Measurements from ENCODE around the gene HSD17B2.
"Not testable (repeated sequence)": the region's sequence is repeated elsewhere in the genome, so short reads cannot be mapped to it uniquely, and the experiment has no call there.

HSD17B2 gene

GRCh38 chr16:82093666-82094300, 58.7 kb downstream of the HSD17B2 start:
- Histone ChIP-seq H3K4me3 (ENCODE audit: extremely low read depth, insufficient read depth, low read length, poor library complexity, severe bottlenecking) (no peak overlapping the region), H3K4me1 (ENCODE audit: control insufficient read depth, insufficient read depth, low read length, poor library complexity, severe bottlenecking) (peaks cover 33% of the 10 kb centered on the region), H3K9me3 (ENCODE audit: control insufficient read depth, low read length) (no peaks in the 10 kb centered on the region), H3K36me3 (ENCODE audit: control insufficient read depth, insufficient read depth, low read length) (no peaks in the 10 kb centered on the region), H3K27ac (ENCODE audit: low read depth, low read length, severe bottlenecking) (no peak overlapping the region)

GRCh38 chr16:82094942-82095540, 60.0 kb downstream of the HSD17B2 start:
- H3K4me1 ChIP-seq (ENCODE audit: control insufficient read depth, insufficient read depth, low read length, poor library complexity, severe bottlenecking): peaks cover 33% of the 10 kb centered on the region
- no peak overlapping the region for H3K27ac ChIP-seq (ENCODE audit: low read depth, low read length, severe bottlenecking)
- no peak overlapping the region for H3K4me3 ChIP-seq (ENCODE audit: extremely low read depth, insufficient read depth, low read length, poor library complexity, severe bottlenecking)
- no peaks in the 10 kb centered on the region for H3K9me3 ChIP-seq (ENCODE audit: control insufficient read depth, low read length)
- WGBS, 2 experiments (ENCODE audit: insufficient coverage in 2 of 2): 50 to 54% methylated on average over 5 to 7 of the region's 8 CpGs
- no peaks in the 10 kb centered on the region for H3K36me3 ChIP-seq (ENCODE audit: control insufficient read depth, insufficient read depth, low read length)

GRCh38 chr16:82096641-82097040, 61.6 kb downstream of the HSD17B2 start:
- no peaks in the 10 kb centered on the region for H3K9me3 ChIP-seq (ENCODE audit: control insufficient read depth, low read length)
- WGBS, 2 experiments (ENCODE audit: insufficient coverage in 2 of 2): 100% methylated on average over 1 of the region's 3 CpGs
- no peak overlapping the region for H3K4me3 ChIP-seq (ENCODE audit: extremely low read depth, insufficient read depth, low read length, poor library complexity, severe bottlenecking)
- peaks cover 24% of the 10 kb centered on the region for H3K4me1 ChIP-seq (ENCODE audit: control insufficient read depth, insufficient read depth, low read length, poor library complexity, severe bottlenecking)
- no peak overlapping the region for H3K27ac ChIP-seq (ENCODE audit: low read depth, low read length, severe bottlenecking)
- H3K36me3 ChIP-seq (ENCODE audit: control insufficient read depth, insufficient read depth, low read length): no peaks in the 10 kb centered on the region

GRCh38 chr16:82105107-82105506, 70.1 kb downstream of the HSD17B2 start:
- Histone ChIP-seq H3K4me3 (ENCODE audit: extremely low read depth, insufficient read depth, low read length, poor library complexity, severe bottlenecking) (no peak overlapping the region), H3K36me3 (ENCODE audit: control insufficient read depth, insufficient read depth, low read length) (no peaks in the 10 kb centered on the region), H3K9me3 (ENCODE audit: control insufficient read depth, low read length) (no peaks in the 10 kb centered on the region), H3K27ac (ENCODE audit: low read depth, low read length, severe bottlenecking) (no peak overlapping the region), H3K4me1 (ENCODE audit: control insufficient read depth, insufficient read depth, low read length, poor library complexity, severe bottlenecking) (no peaks in the 10 kb centered on the region)
- WGBS, 2 experiments (ENCODE audit: insufficient coverage in 2 of 2): 86 to 95% methylated on average over 3 to 8 of the region's 8 CpGs

- WGBS, 2 experiments (ENCODE audit: insufficient coverage in 2 of 2): 75% methylated on average over 1 of the region's 2 CpGs; no CpG with 5 or more reads in 1 of the 2 experiments
- Histone ChIP-seq H3K4me1 (ENCODE audit: control insufficient read depth, insufficient read depth, low read length, poor library complexity, severe bottlenecking) (no peaks in the 10 kb centered on the region), H3K4me3 (ENCODE audit: extremely low read depth, insufficient read depth, low read length, poor library complexity, severe bottlenecking) (no peak overlapping the region), H3K36me3 (ENCODE audit: control insufficient read depth, insufficient read depth, low read length) (no peaks in the 10 kb centered on the region), H3K27ac (ENCODE audit: low read depth, low read length, severe bottlenecking) (no peak overlapping the region), H3K9me3 (ENCODE audit: control insufficient read depth, low read length) (no peaks in the 10 kb centered on the region)
Measured at GRCh38 chr16:82108100-82108499, 73.0 kb downstream of the HSD17B2 start.

- WGBS, 2 experiments (ENCODE audit: insufficient coverage in 2 of 2): 88 to 97% methylated on average over 6 of the region's 6 CpGs
- Histone ChIP-seq H3K9me3 (ENCODE audit: control insufficient read depth, low read length) (no peaks in the 10 kb centered on the region), H3K4me1 (ENCODE audit: control insufficient read depth, insufficient read depth, low read length, poor library complexity, severe bottlenecking) (no peaks in the 10 kb centered on the region), H3K27ac (ENCODE audit: low read depth, low read length, severe bottlenecking) (no peak overlapping the region), H3K36me3 (ENCODE audit: control insufficient read depth, insufficient read depth, low read length) (no peaks in the 10 kb centered on the region), H3K4me3 (ENCODE audit: extremely low read depth, insufficient read depth, low read length, poor library complexity, severe bottlenecking) (no peak overlapping the region)
Measured at GRCh38 chr16:82108774-82109173, 73.7 kb downstream of the HSD17B2 start.

- H3K4me3 ChIP-seq (ENCODE audit: extremely low read depth, insufficient read depth, low read length, poor library complexity, severe bottlenecking); H3K36me3 ChIP-seq (ENCODE audit: control insufficient read depth, insufficient read depth, low read length); H3K9me3 ChIP-seq (ENCODE audit: control insufficient read depth, low read length); H3K27ac ChIP-seq (ENCODE audit: low read depth, low read length, severe bottlenecking); H3K4me1 ChIP-seq (ENCODE audit: control insufficient read depth, insufficient read depth, low read length, poor library complexity, severe bottlenecking): not testable (repeated sequence)
- WGBS, 2 experiments (ENCODE audit: insufficient coverage in 2 of 2): 91 to 94% methylated on average over 1 to 2 of the region's 3 CpGs
Measured at GRCh38 chr16:82109266-82109665, 74.2 kb downstream of the HSD17B2 start.

- Histone ChIP-seq H3K4me1 (ENCODE audit: control insufficient read depth, insufficient read depth, low read length, poor library complexity, severe bottlenecking) (no peaks in the 10 kb centered on the region), H3K36me3 (ENCODE audit: control insufficient read depth, insufficient read depth, low read length) (no peaks in the 10 kb centered on the region), H3K4me3 (ENCODE audit: extremely low read depth, insufficient read depth, low read length, poor library complexity, severe bottlenecking) (no peak overlapping the region), H3K9me3 (ENCODE audit: control insufficient read depth, low read length) (no peaks in the 10 kb centered on the region), H3K27ac (ENCODE audit: low read depth, low read length, severe bottlenecking) (no peak overlapping the region)
- 100% methylated on average over 2 of the region's 2 CpGs for WGBS, 2 experiments (ENCODE audit: insufficient coverage in 2 of 2)
Measured at GRCh38 chr16:82111944-82112343, 76.9 kb downstream of the HSD17B2 start.

GRCh38 chr16:82113741-82114140, 78.7 kb downstream of the HSD17B2 start:
- WGBS, 2 experiments (ENCODE audit: insufficient coverage in 2 of 2): 44 to 100% methylated on average over 1 to 2 of the region's 3 CpGs
- no peak overlapping the region for H3K27ac ChIP-seq (ENCODE audit: low read depth, low read length, severe bottlenecking)
- no peaks in the 10 kb centered on the region for H3K9me3 ChIP-seq (ENCODE audit: control insufficient read depth, low read length)
- no peaks in the 10 kb centered on the region for H3K36me3 ChIP-seq (ENCODE audit: control insufficient read depth, insufficient read depth, low read length)
- no peaks in the 10 kb centered on the region for H3K4me1 ChIP-seq (ENCODE audit: control insufficient read depth, insufficient read depth, low read length, poor library complexity, severe bottlenecking)
- no peak overlapping the region for H3K4me3 ChIP-seq (ENCODE audit: extremely low read depth, insufficient read depth, low read length, poor library complexity, severe bottlenecking)

GRCh38 chr16:82116535-82116934, 81.5 kb downstream of the HSD17B2 start:
- Histone ChIP-seq H3K4me1 (ENCODE audit: control insufficient read depth, insufficient read depth, low read length, poor library complexity, severe bottlenecking) (no peaks in the 10 kb centered on the region), H3K36me3 (ENCODE audit: control insufficient read depth, insufficient read depth, low read length) (no peaks in the 10 kb centered on the region), H3K27ac (ENCODE audit: low read depth, low read length, severe bottlenecking) (no peak overlapping the region), H3K9me3 (ENCODE audit: control insufficient read depth, low read length) (no peaks in the 10 kb centered on the region), H3K4me3 (ENCODE audit: extremely low read depth, insufficient read depth, low read length, poor library complexity, severe bottlenecking) (no peak overlapping the region)
- WGBS, 2 experiments (ENCODE audit: insufficient coverage in 2 of 2): no CpG with 5 or more reads among the region's 1 CpG

- 83 to 86% methylated on average over 1 to 2 of the region's 2 CpGs for WGBS, 2 experiments (ENCODE audit: insufficient coverage in 2 of 2)
Measured at GRCh38 chr16:82118749-82119148, 83.7 kb downstream of the HSD17B2 start.

More at GRCh38 chr16:82118749-82119148, 83.7 kb downstream of the HSD17B2 start:
- H3K9me3 ChIP-seq (ENCODE audit: control insufficient read depth, low read length): no peaks in the 10 kb centered on the region
- H3K4me1 ChIP-seq (ENCODE audit: control insufficient read depth, insufficient read depth, low read length, poor library complexity, severe bottlenecking): no peaks in the 10 kb centered on the region
- H3K27ac ChIP-seq (ENCODE audit: low read depth, low read length, severe bottlenecking): no peak overlapping the region
- no peaks in the 10 kb centered on the region for H3K36me3 ChIP-seq (ENCODE audit: control insufficient read depth, insufficient read depth, low read length)
- H3K4me3 ChIP-seq (ENCODE audit: extremely low read depth, insufficient read depth, low read length, poor library complexity, severe bottlenecking): no peak overlapping the region
